ENCODE data around the gene NOXO1.

GRCh38 chr16:2025251-2025650, 44.0 kb upstream of the NOXO1 start:
- no peak for TF ChIP-seq CTCF (IDR thresholded peaks at IDR 0.05; ENCODE audit: insufficient read depth, low read length, poor library complexity, severe bottlenecking)
- TF ChIP-seq EZH2phosphoT487 (conservative IDR thresholded peaks at IDR 0.05; ENCODE audit: low read length): no peak
